ENCODE measurements around the gene HEG1.
A peak's percentile ranks its signal among the peaks of the same experiment; 100 is the strongest.

HEG1 gene

GRCh38 chr3:125032100-125032643, 23.6 kb downstream of the HEG1 start:
- ATAC-seq: peak; percentile 36
- no peak for TF ChIP-seq TCF4 (CRISPR knock-in tag; IDR thresholded peaks at IDR 0.05; ENCODE audit: borderline replicate concordance)
- TF ChIP-seq BACH2 (CRISPR knock-in tag; IDR thresholded peaks at IDR 0.05; ENCODE audit: borderline replicate concordance): no peak
- TF ChIP-seq CSDC2 (CRISPR knock-in tag; IDR thresholded peaks at IDR 0.05): no peak
- no peak for TF ChIP-seq ZNF70 (CRISPR knock-in tag; IDR thresholded peaks at IDR 0.05)
- no peak for TF ChIP-seq ARNTL (CRISPR knock-in tag; IDR thresholded peaks at IDR 0.05; ENCODE audit: borderline replicate concordance, low read depth)

GRCh38 chr3:125031544-125031943, 24.3 kb downstream of the HEG1 start:
- ATAC-seq: no peak
- no peak for TF ChIP-seq CSDC2 (CRISPR knock-in tag; IDR thresholded peaks at IDR 0.05)
- no peak for TF ChIP-seq ARNTL (CRISPR knock-in tag; IDR thresholded peaks at IDR 0.05; ENCODE audit: borderline replicate concordance, low read depth)

- no peak for ATAC-seq
- no peak for TF ChIP-seq TCF4 (CRISPR knock-in tag; IDR thresholded peaks at IDR 0.05; ENCODE audit: borderline replicate concordance)
- TF ChIP-seq PPARA (CRISPR knock-in tag; IDR thresholded peaks at IDR 0.05; ENCODE audit: borderline replicate concordance): no peak
- no peak for TF ChIP-seq ZNF565 (CRISPR knock-in tag; conservative IDR thresholded peaks at IDR 0.05; ENCODE audit: low read depth)
- no peak for TF ChIP-seq TSHZ2 (CRISPR knock-in tag; IDR thresholded peaks at IDR 0.05)
- TF ChIP-seq ZNF70 (CRISPR knock-in tag; IDR thresholded peaks at IDR 0.05): no peak
- TF ChIP-seq CREB5 (CRISPR knock-in tag; IDR thresholded peaks at IDR 0.05; ENCODE audit: low read depth): no peak
- no peak for TF ChIP-seq ARNTL (CRISPR knock-in tag; IDR thresholded peaks at IDR 0.05; ENCODE audit: borderline replicate concordance, low read depth)
- TF ChIP-seq SNAI2 (CRISPR knock-in tag; IDR thresholded peaks at IDR 0.05): no peak
- TF ChIP-seq ISL1 (CRISPR knock-in tag; IDR thresholded peaks at IDR 0.05): no peak
- TF ChIP-seq PATZ1 (CRISPR knock-in tag; IDR thresholded peaks at IDR 0.05; ENCODE audit: borderline replicate concordance): no peak
- TF ChIP-seq ZFP30 (CRISPR knock-in tag; IDR thresholded peaks at IDR 0.05): no peak
- no peak for TF ChIP-seq RARB (CRISPR knock-in tag; IDR thresholded peaks at IDR 0.05)
- no peak for TF ChIP-seq ZNF8 (CRISPR knock-in tag; IDR thresholded peaks at IDR 0.05)
- TF ChIP-seq CSDC2 (CRISPR knock-in tag; IDR thresholded peaks at IDR 0.05): no peak
- TF ChIP-seq ZFP3 (CRISPR knock-in tag; IDR thresholded peaks at IDR 0.05): no peak
Observed at GRCh38 chr3:125028657-125029056, 27.1 kb downstream of the HEG1 start.

GRCh38 chr3:125025642-125026041, 30.2 kb downstream of the HEG1 start:
- ATAC-seq: peak; percentile 64
- TF ChIP-seq TCF4 (CRISPR knock-in tag; IDR thresholded peaks at IDR 0.05; ENCODE audit: borderline replicate concordance): no peak
- TF ChIP-seq ZC3H10 (CRISPR knock-in tag; IDR thresholded peaks at IDR 0.05): no peak
- TF ChIP-seq TSHZ2 (CRISPR knock-in tag; IDR thresholded peaks at IDR 0.05): no peak
- TF ChIP-seq OSR1 (CRISPR knock-in tag; IDR thresholded peaks at IDR 0.05): no peak

All from SK-N-SH treated with all-trans-retinoic acid at 6 μM for 48 hours (cell line).